ENCODE results near the gene ST8SIA3.

- TF ChIP-seq CTCF (conservative IDR thresholded peaks at IDR 0.05; ENCODE audit: low read depth, low read length), result no peak
- TF ChIP-seq CEBPB (IDR thresholded peaks at IDR 0.05; ENCODE audit: low read depth, low read length), result no peak
- TF ChIP-seq FOS (IDR thresholded peaks at IDR 0.05; ENCODE audit: low read depth, low read length), result no peak
- TF ChIP-seq RFX5 (IDR thresholded peaks at IDR 0.05; ENCODE audit: low read depth, low read length), result no peak
- TF ChIP-seq MAFK (IDR thresholded peaks at IDR 0.05; ENCODE audit: low read depth, low read length), result no peak
- TF ChIP-seq, protein P1, sequence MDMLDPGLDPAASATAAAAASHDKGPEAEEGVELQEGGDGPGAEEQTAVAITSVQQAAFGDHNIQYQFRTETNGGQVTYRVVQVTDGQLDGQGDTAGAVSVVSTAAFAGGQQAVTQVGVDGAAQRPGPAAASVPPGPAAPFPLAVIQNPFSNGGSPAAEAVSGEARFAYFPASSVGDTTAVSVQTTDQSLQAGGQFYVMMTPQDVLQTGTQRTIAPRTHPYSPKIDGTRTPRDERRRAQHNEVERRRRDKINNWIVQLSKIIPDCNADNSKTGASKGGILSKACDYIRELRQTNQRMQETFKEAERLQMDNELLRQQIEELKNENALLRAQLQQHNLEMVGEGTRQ (IDR thresholded peaks at IDR 0.05; ENCODE audit: low read depth, low read length), result no peak
- TF ChIP-seq RAD21 (IDR thresholded peaks at IDR 0.05; ENCODE audit: low read length), result no peak
- TF ChIP-seq POLR2A (IDR thresholded peaks at IDR 0.05; ENCODE audit: low read depth, low read length), result no peak
Observed at GRCh38 chr18:57334383-57334782, 18.0 kb upstream of the ST8SIA3 start.

All from IMR-90 (cell line).